HepG2 (cell line): ENCODE measurements around the gene PNPLA2.

Source experiments
- CHD4 ChIP-seq: fragments of 200-600 bp; sonication (generic); IDR thresholded peaks from 2 replicates; pipeline ENCODE4 v1.7.0; 2017; ENCODE audit warnings: mild to moderate bottlenecking, low read length, borderline replicate concordance
- EED ChIP-seq: sonication (generic); formaldehyde crosslinking; IDR thresholded peaks from 2 replicates; pipeline ENCODE4 v1.5.0; 2020; ENCODE audit warnings: mild to moderate bottlenecking, missing genetic modification reagents
- HMG20A ChIP-seq: IDR thresholded peaks from 2 replicates; pipeline ENCODE4 v1.6.1; 2016; ENCODE audit warnings: borderline replicate concordance
- PATZ1 ChIP-seq: sonication (generic); formaldehyde crosslinking; IDR thresholded peaks from 2 replicates; pipeline ENCODE4 v1.4.0; 2020; ENCODE audit warnings: missing genetic modification reagents
- POLR2A ChIP-seq, 2 experiments: IDR thresholded peaks; 2 replicates each; pipeline ENCODE4 v1.6.1; 2011; ENCODE audit warnings: low read depth in 2 of 2, low read length in 2 of 2, mild to moderate bottlenecking in 1 of 2, moderate library complexity in 1 of 2; ENCODE audit not compliant: insufficient read depth in 1 of 2
- PRDM15 ChIP-seq: sonication (generic); formaldehyde crosslinking; IDR thresholded peaks from 2 replicates; pipeline ENCODE4 v1.4.0; 2020; ENCODE audit warnings: missing genetic modification reagents
- SP1 ChIP-seq, 2 experiments: fragments of 450-650 bp in 1 of 2; sonication (generic) in 1 of 2; formaldehyde crosslinking in 1 of 2; IDR thresholded peaks; 2 replicates each; pipeline versions ENCODE4 v1.4.0 to v1.6.1; 2016 to 2020; ENCODE audit warnings: missing genetic modification reagents in 1 of 2
- TF ChIP-seq, protein P1 (sequence below): sonication (generic); formaldehyde crosslinking; IDR thresholded peaks from 2 replicates; pipeline ENCODE4 v1.5.0; 2020; ENCODE audit warnings: mild to moderate bottlenecking, missing genetic modification reagents, moderate library complexity
- TF ChIP-seq, protein P2 (sequence below): sonication (generic); formaldehyde crosslinking; IDR thresholded peaks from 2 replicates; pipeline ENCODE4 v1.8.0; 2022; ENCODE audit warnings: mild to moderate bottlenecking, missing genetic modification reagents, moderate library complexity

DNA sequence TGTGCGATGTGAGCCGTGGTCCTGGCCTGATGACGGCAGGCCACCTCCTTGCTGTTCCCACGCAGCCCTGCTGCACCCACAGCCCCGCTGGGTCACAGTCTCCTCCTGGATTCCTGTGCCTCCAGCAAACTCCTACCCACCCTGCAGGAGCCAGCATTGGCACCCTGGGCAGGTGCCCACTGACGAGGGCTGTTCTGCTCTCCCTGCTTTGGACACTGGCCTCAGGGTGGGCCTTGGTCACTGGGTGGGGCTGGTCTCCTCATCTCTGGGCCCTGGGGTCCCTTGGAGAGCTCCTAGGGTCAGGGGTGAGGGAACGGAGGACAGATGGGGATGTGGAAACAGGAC lies 36.6 kb downstream of the PNPLA2 start:
- TF ChIP-seq, protein P1, sequence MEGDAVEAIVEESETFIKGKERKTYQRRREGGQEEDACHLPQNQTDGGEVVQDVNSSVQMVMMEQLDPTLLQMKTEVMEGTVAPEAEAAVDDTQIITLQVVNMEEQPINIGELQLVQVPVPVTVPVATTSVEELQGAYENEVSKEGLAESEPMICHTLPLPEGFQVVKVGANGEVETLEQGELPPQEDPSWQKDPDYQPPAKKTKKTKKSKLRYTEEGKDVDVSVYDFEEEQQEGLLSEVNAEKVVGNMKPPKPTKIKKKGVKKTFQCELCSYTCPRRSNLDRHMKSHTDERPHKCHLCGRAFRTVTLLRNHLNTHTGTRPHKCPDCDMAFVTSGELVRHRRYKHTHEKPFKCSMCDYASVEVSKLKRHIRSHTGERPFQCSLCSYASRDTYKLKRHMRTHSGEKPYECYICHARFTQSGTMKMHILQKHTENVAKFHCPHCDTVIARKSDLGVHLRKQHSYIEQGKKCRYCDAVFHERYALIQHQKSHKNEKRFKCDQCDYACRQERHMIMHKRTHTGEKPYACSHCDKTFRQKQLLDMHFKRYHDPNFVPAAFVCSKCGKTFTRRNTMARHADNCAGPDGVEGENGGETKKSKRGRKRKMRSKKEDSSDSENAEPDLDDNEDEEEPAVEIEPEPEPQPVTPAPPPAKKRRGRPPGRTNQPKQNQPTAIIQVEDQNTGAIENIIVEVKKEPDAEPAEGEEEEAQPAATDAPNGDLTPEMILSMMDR (CRISPR knock-in tag), result no peak
- TF ChIP-seq EED (CRISPR knock-in tag) (no peak), SP1 (IDR thresholded peaks at IDR 0.05) (no peak), SP1 (CRISPR knock-in tag; IDR thresholded peaks at IDR 0.05) (no peak), HMG20A (CRISPR knock-in tag) (no peak), PATZ1 (CRISPR knock-in tag) (no peak), POLR2A (IDR thresholded peaks at IDR 0.05; ENCODE audit: insufficient read depth in 1 of 2, low read depth in 2 of 2, low read length in 2 of 2) (no peak), PRDM15 (CRISPR knock-in tag) (no peak), CHD4 (no peak)
- TF ChIP-seq, protein P2, sequence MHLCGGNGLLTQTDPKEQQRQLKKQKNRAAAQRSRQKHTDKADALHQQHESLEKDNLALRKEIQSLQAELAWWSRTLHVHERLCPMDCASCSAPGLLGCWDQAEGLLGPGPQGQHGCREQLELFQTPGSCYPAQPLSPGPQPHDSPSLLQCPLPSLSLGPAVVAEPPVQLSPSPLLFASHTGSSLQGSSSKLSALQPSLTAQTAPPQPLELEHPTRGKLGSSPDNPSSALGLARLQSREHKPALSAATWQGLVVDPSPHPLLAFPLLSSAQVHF (CRISPR knock-in tag), result no peak
